ENCODE data around the gene RXRA.
A peak's percentile ranks its signal among the peaks of the same experiment; 100 is the strongest.

The RXRA gene

GRCh38 chr9:134297576-134297975, 28.7 kb upstream of the RXRA start:
- TF ChIP-seq POLR2AphosphoS5 (IDR thresholded peaks at IDR 0.05; ENCODE audit: low read depth, low read length): no peak
- TF ChIP-seq PAX5 (IDR thresholded peaks at IDR 0.05; ENCODE audit: insufficient read depth, low read length, severe bottlenecking): no peak
- TF ChIP-seq SPI1 (IDR thresholded peaks at IDR 0.05; ENCODE audit: low read depth, low read length): no peak
- TF ChIP-seq TAF1 (IDR thresholded peaks at IDR 0.05; ENCODE audit: low read depth, low read length): no peak
- TF ChIP-seq POLR2A (IDR thresholded peaks at IDR 0.05; ENCODE audit: low read depth, low read length): no peak
- TF ChIP-seq POU2F2 (IDR thresholded peaks at IDR 0.05; ENCODE audit: low read depth, low read length): no peak
- DNase-seq (ENCODE audit: insufficient read length, low spot score): no peak
- no peak for FAIRE-seq

- TF ChIP-seq POLR2A (IDR thresholded peaks at IDR 0.05; ENCODE audit: low read depth, low read length) (no peak), POLR2AphosphoS5 (IDR thresholded peaks at IDR 0.05; ENCODE audit: low read depth, low read length) (no peak), SPI1 (IDR thresholded peaks at IDR 0.05; ENCODE audit: low read depth, low read length) (no peak), POU2F2 (IDR thresholded peaks at IDR 0.05; ENCODE audit: low read depth, low read length) (no peak), TAF1 (IDR thresholded peaks at IDR 0.05; ENCODE audit: low read depth, low read length) (no peak), PAX5 (IDR thresholded peaks at IDR 0.05; ENCODE audit: insufficient read depth, low read length, severe bottlenecking) (no peak)
Observed at GRCh38 chr9:134298000-134298399, 28.3 kb upstream of the RXRA start.

GRCh38 chr9:134299068-134299467, 27.2 kb upstream of the RXRA start:
- TF ChIP-seq SPI1 (IDR thresholded peaks at IDR 0.05; ENCODE audit: low read depth, low read length): no peak
- TF ChIP-seq POLR2AphosphoS5 (IDR thresholded peaks at IDR 0.05; ENCODE audit: low read depth, low read length): no peak
- TF ChIP-seq PAX5 (IDR thresholded peaks at IDR 0.05; ENCODE audit: insufficient read depth, low read length, severe bottlenecking): no peak
- no peak for TF ChIP-seq TAF1 (IDR thresholded peaks at IDR 0.05; ENCODE audit: low read depth, low read length)
- TF ChIP-seq POLR2A (IDR thresholded peaks at IDR 0.05; ENCODE audit: low read depth, low read length): no peak
- TF ChIP-seq POU2F2 (IDR thresholded peaks at IDR 0.05; ENCODE audit: low read depth, low read length): no peak
- DNase-seq (ENCODE audit: insufficient read length, low spot score): no peak
- no peak for FAIRE-seq

More at GRCh38 chr9:134298000-134298399, 28.3 kb upstream of the RXRA start:
- DNase-seq (ENCODE audit: insufficient read length, low spot score): no peak
- no peak for FAIRE-seq

GRCh38 chr9:134299883-134300282, 26.4 kb upstream of the RXRA start:
- FAIRE-seq: no peak
- no peak for DNase-seq (ENCODE audit: insufficient read length, low spot score)
- no peak for TF ChIP-seq TAF1 (IDR thresholded peaks at IDR 0.05; ENCODE audit: low read depth, low read length)
- no peak for TF ChIP-seq POU2F2 (IDR thresholded peaks at IDR 0.05; ENCODE audit: low read depth, low read length)
- no peak for TF ChIP-seq POLR2A (IDR thresholded peaks at IDR 0.05; ENCODE audit: low read depth, low read length)
- TF ChIP-seq SPI1 (IDR thresholded peaks at IDR 0.05; ENCODE audit: low read depth, low read length): no peak
- no peak for TF ChIP-seq PAX5 (IDR thresholded peaks at IDR 0.05; ENCODE audit: insufficient read depth, low read length, severe bottlenecking)
- TF ChIP-seq POLR2AphosphoS5 (IDR thresholded peaks at IDR 0.05; ENCODE audit: low read depth, low read length): no peak

GRCh38 chr9:134301387-134302129, 24.7 kb upstream of the RXRA start:
- FAIRE-seq: peak; percentile 92
- TF ChIP-seq POLR2AphosphoS5 (IDR thresholded peaks at IDR 0.05; ENCODE audit: low read depth, low read length) (no peak), POLR2A (IDR thresholded peaks at IDR 0.05; ENCODE audit: low read depth, low read length) (no peak), TAF1 (IDR thresholded peaks at IDR 0.05; ENCODE audit: low read depth, low read length) (no peak), PAX5 (IDR thresholded peaks at IDR 0.05; ENCODE audit: insufficient read depth, low read length, severe bottlenecking) (no peak), SPI1 (IDR thresholded peaks at IDR 0.05; ENCODE audit: low read depth, low read length) (no peak), POU2F2 (IDR thresholded peaks at IDR 0.05; ENCODE audit: low read depth, low read length) (no peak)

GRCh38 chr9:134302130-134302817, 24.0 kb upstream of the RXRA start:
- DNase-seq (ENCODE audit: insufficient read length, low spot score) (no peak), FAIRE-seq (no peak)
- TF ChIP-seq POLR2A (IDR thresholded peaks at IDR 0.05; ENCODE audit: low read depth, low read length) (no peak), PAX5 (IDR thresholded peaks at IDR 0.05; ENCODE audit: insufficient read depth, low read length, severe bottlenecking) (no peak), SPI1 (IDR thresholded peaks at IDR 0.05; ENCODE audit: low read depth, low read length) (no peak), POU2F2 (IDR thresholded peaks at IDR 0.05; ENCODE audit: low read depth, low read length) (no peak), POLR2AphosphoS5 (IDR thresholded peaks at IDR 0.05; ENCODE audit: low read depth, low read length) (no peak), TAF1 (IDR thresholded peaks at IDR 0.05; ENCODE audit: low read depth, low read length) (no peak)

More at GRCh38 chr9:134301387-134302129, 24.7 kb upstream of the RXRA start:
- no peak for DNase-seq (ENCODE audit: insufficient read length, low spot score)

- DNase-seq (ENCODE audit: insufficient read length, low spot score): no peak
- TF ChIP-seq PAX5 (IDR thresholded peaks at IDR 0.05; ENCODE audit: insufficient read depth, low read length, severe bottlenecking) (no peak), SPI1 (IDR thresholded peaks at IDR 0.05; ENCODE audit: low read depth, low read length) (no peak), POLR2AphosphoS5 (IDR thresholded peaks at IDR 0.05; ENCODE audit: low read depth, low read length) (no peak), POU2F2 (IDR thresholded peaks at IDR 0.05; ENCODE audit: low read depth, low read length) (no peak), TAF1 (IDR thresholded peaks at IDR 0.05; ENCODE audit: low read depth, low read length) (no peak), POLR2A (IDR thresholded peaks at IDR 0.05; ENCODE audit: low read depth, low read length) (no peak)
Observed at GRCh38 chr9:134303601-134304000, 22.7 kb upstream of the RXRA start.

GRCh38 chr9:134304261-134304660, 22.0 kb upstream of the RXRA start:
- DNase-seq (ENCODE audit: insufficient read length, low spot score) (no peak), FAIRE-seq (no peak)
- no peak for TF ChIP-seq SPI1 (IDR thresholded peaks at IDR 0.05; ENCODE audit: low read depth, low read length)
- no peak for TF ChIP-seq POLR2A (IDR thresholded peaks at IDR 0.05; ENCODE audit: low read depth, low read length)
- TF ChIP-seq PAX5 (IDR thresholded peaks at IDR 0.05; ENCODE audit: insufficient read depth, low read length, severe bottlenecking): no peak
- no peak for TF ChIP-seq POU2F2 (IDR thresholded peaks at IDR 0.05; ENCODE audit: low read depth, low read length)
- no peak for TF ChIP-seq POLR2AphosphoS5 (IDR thresholded peaks at IDR 0.05; ENCODE audit: low read depth, low read length)
- no peak for TF ChIP-seq TAF1 (IDR thresholded peaks at IDR 0.05; ENCODE audit: low read depth, low read length)

More at GRCh38 chr9:134303601-134304000, 22.7 kb upstream of the RXRA start:
- no peak for FAIRE-seq

GRCh38 chr9:134304690-134305089, 21.6 kb upstream of the RXRA start:
- DNase-seq (ENCODE audit: insufficient read length, low spot score) (no peak), FAIRE-seq (no peak)
- TF ChIP-seq POLR2A (IDR thresholded peaks at IDR 0.05; ENCODE audit: low read depth, low read length) (no peak), SPI1 (IDR thresholded peaks at IDR 0.05; ENCODE audit: low read depth, low read length) (no peak), TAF1 (IDR thresholded peaks at IDR 0.05; ENCODE audit: low read depth, low read length) (no peak), POU2F2 (IDR thresholded peaks at IDR 0.05; ENCODE audit: low read depth, low read length) (no peak), PAX5 (IDR thresholded peaks at IDR 0.05; ENCODE audit: insufficient read depth, low read length, severe bottlenecking) (no peak), POLR2AphosphoS5 (IDR thresholded peaks at IDR 0.05; ENCODE audit: low read depth, low read length) (no peak)

Measured in GM12891 (cell line).